Caco-2 (cell line): Measurements from ENCODE around the gene MTMR10. TPM values are rescaled to one million over a fixed set of nuclear protein-coding genes. Genes with fewer than 3 reads are reported as not detected.

Experiments used
- BruUV-seq: library from RNA; stranded (reverse); fragments of 400-500 nt; replicated peaks from 2 replicates; lab custom pipeline; 2021; lab: Mats Ljungman, UMichigan
- CTCF ChIA-PET: fragments of 300-600 bp; sonication (Branson Sonifier 250); formaldehyde crosslinking; loops from one replicate; lab custom pipeline; 2022; ENCODE audit warnings: antibody characterized with exemption; lab: Charles Lee
- POLR2A ChIA-PET: fragments of 300-600 bp; sonication (Branson Sonifier 250); formaldehyde crosslinking; loops from one replicate; lab custom pipeline; 2022; ENCODE audit warnings: antibody characterized with exemption; lab: Charles Lee
- DNase-seq, 2 experiments: peaks; one replicate each; pipeline versions ENCODE4 v3.0.0 to v3.0.0-alpha.2; 2020 to 2022
- H3K27me3 ChIP-seq: replicated peaks from 2 replicates; pipeline ENCODE4 v1.6.0; 2011; ENCODE audit warnings: low read length; ENCODE audit not compliant: control insufficient read depth, insufficient read depth
- H3K36me3 ChIP-seq: 2 replicates; pipeline ENCODE4 v1.5.1; 2011; ENCODE audit warnings: low read length; ENCODE audit not compliant: control insufficient read depth, insufficient read depth
- H3K4me1 ChIP-seq: fragments of 250-450 bp; sonication (Bioruptor Pico); 2 replicates; pipeline ENCODE4 v1.5.1; 2020; ENCODE audit warnings: mild to moderate bottlenecking
- H3K4me3 ChIP-seq: 2 replicates; pipeline ENCODE4 v1.5.1; 2011; ENCODE audit warnings: low read depth, mild to moderate bottlenecking, control low read depth, low read length
- H3K9me3 ChIP-seq: fragments of 250-450 bp; sonication (Bioruptor Pico); 2 replicates; pipeline ENCODE4 v1.5.1; 2020; ENCODE audit warnings: mild to moderate bottlenecking, moderate library complexity
- H3K27ac Mint-ChIP-seq: one replicate; pipeline ENCODE4 v1.8.0; 2022; ENCODE audit warnings: mixed read lengths; ENCODE audit not compliant: unreplicated experiment
- H3K27me3 Mint-ChIP-seq: one replicate; pipeline ENCODE4 v1.8.0; 2022; ENCODE audit warnings: mixed read lengths; ENCODE audit not compliant: insufficient read depth, unreplicated experiment
- H3K36me3 Mint-ChIP-seq: one replicate; pipeline ENCODE4 v1.8.0; 2022; ENCODE audit warnings: mild to moderate bottlenecking, mixed read lengths; ENCODE audit not compliant: insufficient read depth, unreplicated experiment
- H3K4me1 Mint-ChIP-seq: one replicate; pipeline ENCODE4 v1.8.0; 2022; ENCODE audit warnings: low read depth, mixed read lengths; ENCODE audit not compliant: unreplicated experiment
- H3K4me3 Mint-ChIP-seq: one replicate; pipeline ENCODE4 v1.8.0; 2022; ENCODE audit warnings: mild to moderate bottlenecking, moderate library complexity, mixed read lengths; ENCODE audit not compliant: unreplicated experiment
- H3K9me3 Mint-ChIP-seq: one replicate; pipeline ENCODE4 v1.8.0; 2022; ENCODE audit warnings: mixed read lengths; ENCODE audit not compliant: unreplicated experiment
- intact Hi-C: fragments of 100-400 bp; cut with micrococcal nuclease; formaldehyde crosslinking; loops from one replicate; pipeline ENCODE4 v1.10.0; 2022; ENCODE audit not compliant: unreplicated experiment
- total RNA-seq: library from RNA; stranded (reverse); gene quantifications from 2 replicates; pipeline ENCODE4 v1.2.3, GENCODE V29; 2022
- TF ChIP-seq, protein P1 (sequence below), 2 experiments: fragments of 200-600 bp in 1 of 2; IDR thresholded peaks; 1 replicate in 1 of 2; 2 replicates in 1 of 2; pipeline versions ENCODE4 v1.5.1 to v1.8.0; 2011 to 2022; ENCODE audit warnings: antibody characterized with exemption in 1 of 2, control low read depth in 1 of 2, inconsistent platforms in 1 of 2, low read depth in 1 of 2, low read length in 1 of 2, mild to moderate bottlenecking in 1 of 2, moderate library complexity in 1 of 2; ENCODE audit not compliant: insufficient read depth in 1 of 2, severe bottlenecking in 1 of 2, unreplicated experiment in 1 of 2

MTMR10 gene
- total RNA-seq, 1 experiment from 2014 or later, result 33.2 TPM

DNA sequence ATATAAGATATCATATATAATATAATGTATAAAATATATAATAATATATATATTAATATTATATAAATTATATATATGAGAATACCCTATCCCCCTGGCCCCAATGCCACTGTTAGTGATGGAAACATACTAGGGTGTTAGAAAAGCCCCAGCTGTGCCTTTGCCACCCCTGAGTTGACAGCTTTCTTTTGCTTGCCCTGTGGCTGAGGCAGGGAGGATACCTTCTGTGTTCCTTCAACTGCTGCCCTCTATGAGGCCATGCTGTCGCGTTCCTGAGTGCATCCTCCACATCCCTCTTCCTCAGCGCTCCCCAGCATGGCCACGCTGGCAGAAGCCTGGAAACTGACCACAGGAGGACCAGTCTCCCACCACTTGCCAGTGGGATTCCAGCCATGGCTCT is 61.4 kb downstream of the MTMR10 start:
- POLR2A ChIA-PET, result no interaction called here

DNA sequence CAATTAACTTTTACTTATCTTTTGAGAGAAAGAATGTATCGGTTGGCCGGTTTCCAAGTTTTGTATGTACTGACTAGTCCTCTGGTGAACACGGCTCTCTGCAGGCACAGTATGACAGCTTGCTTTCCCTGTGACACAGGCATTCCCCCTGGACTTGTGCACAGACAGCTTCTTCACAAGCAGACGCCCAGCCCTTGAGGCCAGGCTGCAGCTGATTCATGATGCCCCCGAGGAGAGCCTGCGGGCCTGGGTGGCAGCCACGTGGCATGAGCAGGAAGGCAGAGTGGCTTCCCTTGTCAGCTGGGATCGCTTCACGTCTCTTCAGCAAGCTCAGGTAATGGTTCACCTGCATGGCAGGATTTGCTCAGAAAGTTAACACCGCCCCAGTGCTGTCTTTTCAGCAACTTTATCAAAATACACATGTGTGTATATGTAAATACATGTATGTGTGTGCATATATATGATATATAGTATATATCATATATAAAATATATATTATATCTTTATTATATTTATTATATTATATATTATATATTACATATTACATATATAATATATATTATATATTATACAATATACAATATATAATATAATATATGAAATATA is 62.3 kb downstream of the MTMR10 start:
- Mint-ChIP-seq H3K4me1 (no peaks in the 10 kb centered on the region), H3K36me3 (peaks cover 56% of the 10 kb centered on the region), H3K4me3 (no peak overlapping the region), H3K27ac (no peak overlapping the region), H3K27me3 (no peaks in the 10 kb centered on the region), H3K9me3 (no peaks in the 10 kb centered on the region)
- H3K4me1 ChIP-seq, result no peaks in the 10 kb centered on the region
- H3K27me3 ChIP-seq, result no peaks in the 10 kb centered on the region
- H3K36me3 ChIP-seq, result peaks cover 1% of the 10 kb centered on the region; the same call in 1 of the 2 replicates
- TF ChIP-seq, protein P1, sequence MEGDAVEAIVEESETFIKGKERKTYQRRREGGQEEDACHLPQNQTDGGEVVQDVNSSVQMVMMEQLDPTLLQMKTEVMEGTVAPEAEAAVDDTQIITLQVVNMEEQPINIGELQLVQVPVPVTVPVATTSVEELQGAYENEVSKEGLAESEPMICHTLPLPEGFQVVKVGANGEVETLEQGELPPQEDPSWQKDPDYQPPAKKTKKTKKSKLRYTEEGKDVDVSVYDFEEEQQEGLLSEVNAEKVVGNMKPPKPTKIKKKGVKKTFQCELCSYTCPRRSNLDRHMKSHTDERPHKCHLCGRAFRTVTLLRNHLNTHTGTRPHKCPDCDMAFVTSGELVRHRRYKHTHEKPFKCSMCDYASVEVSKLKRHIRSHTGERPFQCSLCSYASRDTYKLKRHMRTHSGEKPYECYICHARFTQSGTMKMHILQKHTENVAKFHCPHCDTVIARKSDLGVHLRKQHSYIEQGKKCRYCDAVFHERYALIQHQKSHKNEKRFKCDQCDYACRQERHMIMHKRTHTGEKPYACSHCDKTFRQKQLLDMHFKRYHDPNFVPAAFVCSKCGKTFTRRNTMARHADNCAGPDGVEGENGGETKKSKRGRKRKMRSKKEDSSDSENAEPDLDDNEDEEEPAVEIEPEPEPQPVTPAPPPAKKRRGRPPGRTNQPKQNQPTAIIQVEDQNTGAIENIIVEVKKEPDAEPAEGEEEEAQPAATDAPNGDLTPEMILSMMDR (IDR thresholded peaks at IDR 0.05; ENCODE audit: insufficient read depth in 1 of 2, low read depth in 1 of 2, low read length in 1 of 2, severe bottlenecking in 1 of 2, unreplicated experiment in 1 of 2), result no peak
- ChIA-PET CTCF (interaction anchor here (0.8 to 1.1 kb wide), 2 partner anchors 12 to 200 kb away, joined by 3 to 5 read pairs; no protein-coding TSS in a partner anchor), POLR2A (no interaction called here)
- intact Hi-C loops, result no loop called here
- no TSS peak for BruUV-seq
- DNase-seq, result no peak
- no peaks in the 10 kb centered on the region for H3K9me3 ChIP-seq
- no peak overlapping the region for H3K4me3 ChIP-seq

More for the DNA sequence above, 61.4 kb downstream of the MTMR10 start:
- H3K27me3 ChIP-seq, result no peaks in the 10 kb centered on the region
- no peaks in the 10 kb centered on the region for H3K9me3 ChIP-seq
- no peak overlapping the region for H3K4me3 ChIP-seq
- no peak for DNase-seq
- no peak overlapping the region for H3K4me3 Mint-ChIP-seq
- BruUV-seq, result no TSS peak
- CTCF ChIA-PET, result no interaction called here
- H3K9me3 Mint-ChIP-seq, result no peaks in the 10 kb centered on the region
- no peaks in the 10 kb centered on the region for H3K27me3 Mint-ChIP-seq
- H3K27ac Mint-ChIP-seq, result no peak overlapping the region
- peaks cover 58% of the 10 kb centered on the region for H3K36me3 Mint-ChIP-seq
- H3K4me1 Mint-ChIP-seq, result no peaks in the 10 kb centered on the region
- TF ChIP-seq, protein P1 (IDR thresholded peaks at IDR 0.05; ENCODE audit: insufficient read depth in 1 of 2, low read depth in 1 of 2, low read length in 1 of 2, severe bottlenecking in 1 of 2, unreplicated experiment in 1 of 2), result no peak
- intact Hi-C loops, result no loop called here
- peaks cover 1% of the 10 kb centered on the region; the same call in 1 of the 2 replicates for H3K36me3 ChIP-seq
- H3K4me1 ChIP-seq, result no peaks in the 10 kb centered on the region

DNA sequence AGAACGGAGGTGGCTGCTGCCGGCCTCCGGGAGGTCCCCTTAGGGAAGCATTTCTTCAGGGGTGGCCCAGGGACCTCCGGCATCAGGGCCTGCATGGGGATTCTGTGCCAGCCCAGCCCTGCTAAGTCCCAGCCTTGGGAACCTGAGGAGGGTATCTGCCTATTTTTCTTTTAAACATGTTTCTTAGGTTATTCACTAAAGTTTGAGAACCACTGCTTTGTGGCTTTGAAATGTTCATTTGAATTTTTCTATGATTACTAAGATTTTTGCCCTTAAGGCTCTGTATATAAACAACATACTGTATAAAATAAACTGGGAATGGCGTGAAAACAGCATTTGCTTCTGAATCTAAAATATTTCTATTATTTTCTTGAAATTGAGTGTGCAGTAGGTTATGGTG is 63.4 kb downstream of the MTMR10 start:
- no peaks in the 10 kb centered on the region for H3K4me1 Mint-ChIP-seq
- no peaks in the 10 kb centered on the region for H3K9me3 Mint-ChIP-seq
- H3K36me3 Mint-ChIP-seq, result peaks cover 54% of the 10 kb centered on the region
- no peaks in the 10 kb centered on the region for H3K27me3 Mint-ChIP-seq
- Histone ChIP-seq H3K27me3 (no peaks in the 10 kb centered on the region), H3K36me3 (peaks cover 1% of the 10 kb centered on the region; the same call in 1 of the 2 replicates), H3K4me3 (no peak overlapping the region), H3K9me3 (no peaks in the 10 kb centered on the region), H3K4me1 (no peaks in the 10 kb centered on the region)
- ChIA-PET POLR2A (no interaction called here), CTCF (no interaction called here)
- BruUV-seq, result no TSS peak
- TF ChIP-seq, protein P1 (IDR thresholded peaks at IDR 0.05; ENCODE audit: insufficient read depth in 1 of 2, low read depth in 1 of 2, low read length in 1 of 2, severe bottlenecking in 1 of 2, unreplicated experiment in 1 of 2), result no peak
- H3K27ac Mint-ChIP-seq, result no peak overlapping the region
- no peak for DNase-seq
- intact Hi-C loops, result no loop called here
- no peak overlapping the region for H3K4me3 Mint-ChIP-seq
